IgD-negative memory B cell (primary cell): ENCODE measurements around the gene GALNTL6. TPM values are rescaled to one million over a fixed set of nuclear protein-coding genes. Genes with fewer than 3 reads are reported as not detected.
"Not testable (repeated sequence)": the region's sequence is repeated elsewhere in the genome, so short reads cannot be mapped to it uniquely, and the experiment has no call there.

Source experiments
- H3K27ac Mint-ChIP-seq, 3 donors: one replicate each; pipeline ENCODE4 v1.8.0; 2020 to 2022; ENCODE audit warnings: mild to moderate bottlenecking in 3 of 3, mixed read lengths in 3 of 3, moderate library complexity in 1 of 3
- H3K27me3 Mint-ChIP-seq: one replicate; pipeline ENCODE4 v1.8.0; 2021; ENCODE audit warnings: mixed read lengths
- H3K36me3 Mint-ChIP-seq: one replicate; pipeline ENCODE4 v1.8.0; 2020; ENCODE audit warnings: mild to moderate bottlenecking, mixed read lengths
- H3K4me1 Mint-ChIP-seq, 3 donors: one replicate each; pipeline ENCODE4 v1.8.0; 2020 to 2022; ENCODE audit warnings: mixed read lengths in 3 of 3, mild to moderate bottlenecking in 1 of 3
- H3K4me3 Mint-ChIP-seq, 4 donors: one replicate each; pipeline ENCODE4 v1.8.0; 2020 to 2022; ENCODE audit warnings: mild to moderate bottlenecking in 4 of 4, mixed read lengths in 4 of 4, moderate library complexity in 3 of 4
- H3K9me3 Mint-ChIP-seq, 3 donors: one replicate each; pipeline ENCODE4 v1.8.0; 2020 to 2021; ENCODE audit warnings: mixed read lengths in 3 of 3, mild to moderate bottlenecking in 1 of 3
- polyA plus RNA-seq: library from polyadenylated mRNA; unstranded; fragments of 300-500 nt; fragmentation: Illumina TruSeq; gene quantifications from one replicate; pipeline ENCODE4 v1.2.3, GENCODE V29; 2021

The GALNTL6 gene
- polyA plus RNA-seq, 1 donor from 2014 or later, result 1.3 TPM

DNA sequence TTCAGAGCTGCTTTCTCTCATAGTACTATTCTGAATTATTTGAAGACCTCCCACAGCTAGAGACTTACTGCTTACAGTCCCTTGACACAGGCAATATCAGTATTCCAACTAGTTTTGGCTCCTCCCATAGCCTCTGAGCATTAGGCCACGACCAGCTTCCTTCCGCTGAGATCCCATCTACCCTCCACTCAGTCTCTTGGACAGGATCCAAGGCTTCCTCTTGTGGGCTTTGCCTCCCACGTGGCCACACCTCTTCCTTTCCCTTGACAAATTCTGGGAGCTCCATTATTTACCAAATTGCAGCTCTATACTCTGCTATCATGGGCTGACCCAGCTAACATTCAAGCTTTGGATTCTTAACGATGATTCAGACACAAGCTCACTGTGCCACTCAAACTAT is 885.1 kb downstream of the GALNTL6 start:
- no peaks in the 10 kb centered on the region for H3K4me1 Mint-ChIP-seq
- no peaks in the 10 kb centered on the region for H3K36me3 Mint-ChIP-seq
- H3K4me3 Mint-ChIP-seq, result no peak overlapping the region
- no peaks in the 10 kb centered on the region for H3K27me3 Mint-ChIP-seq
- H3K27ac Mint-ChIP-seq, result no peak overlapping the region
- H3K9me3 Mint-ChIP-seq, result peaks cover 2 to 7% (median 4%) of the 10 kb centered on the region in 3 donors

DNA sequence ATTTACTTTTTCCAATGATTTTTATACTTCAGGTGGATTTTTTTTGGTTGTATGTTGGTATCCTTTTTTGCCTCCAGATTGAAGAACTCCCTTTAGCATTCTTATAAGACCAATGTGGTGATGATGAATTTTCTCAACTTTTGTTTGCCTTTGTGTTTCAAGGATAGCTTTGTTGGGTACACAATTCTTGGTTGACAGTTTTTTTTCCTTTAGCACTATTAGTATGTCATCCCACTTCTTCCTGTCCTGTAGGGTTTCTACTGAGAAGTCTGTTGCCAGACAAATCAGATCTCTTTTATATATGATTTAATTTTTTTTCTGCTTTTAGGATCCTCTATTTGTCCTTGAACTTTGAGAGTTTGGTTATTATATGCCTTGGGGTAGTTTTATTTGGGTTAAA is 892.4 kb downstream of the GALNTL6 start:
- no peaks in the 10 kb centered on the region for H3K4me1 Mint-ChIP-seq
- H3K9me3 Mint-ChIP-seq, result peaks cover 0 to 23% (median 8%) of the 10 kb centered on the region in 3 donors
- no peaks in the 10 kb centered on the region for H3K27me3 Mint-ChIP-seq
- no peak overlapping the region for H3K27ac Mint-ChIP-seq
- H3K36me3 Mint-ChIP-seq, result no peaks in the 10 kb centered on the region
- no peak overlapping the region for H3K4me3 Mint-ChIP-seq

DNA sequence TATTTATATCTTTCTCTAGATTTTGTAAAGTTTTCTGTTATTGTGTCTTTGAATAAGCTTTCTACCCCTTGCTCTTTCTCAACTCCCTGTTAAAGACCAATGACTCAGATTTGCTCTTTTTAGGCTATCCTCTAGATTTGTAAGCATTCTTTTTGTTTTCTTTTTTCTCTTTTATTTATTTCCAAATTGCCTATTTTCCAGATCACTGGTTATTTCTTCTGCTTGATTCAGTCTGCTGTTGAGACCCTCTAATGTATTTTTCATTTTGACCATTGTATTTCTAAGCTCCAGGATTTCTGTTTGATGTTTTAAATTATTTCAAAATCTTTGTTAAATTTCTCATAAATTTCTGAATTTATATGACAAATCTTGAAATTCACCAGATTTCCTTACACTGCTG is 892.8 kb downstream of the GALNTL6 start:
- H3K4me3 Mint-ChIP-seq, result no peak overlapping the region

DNA sequence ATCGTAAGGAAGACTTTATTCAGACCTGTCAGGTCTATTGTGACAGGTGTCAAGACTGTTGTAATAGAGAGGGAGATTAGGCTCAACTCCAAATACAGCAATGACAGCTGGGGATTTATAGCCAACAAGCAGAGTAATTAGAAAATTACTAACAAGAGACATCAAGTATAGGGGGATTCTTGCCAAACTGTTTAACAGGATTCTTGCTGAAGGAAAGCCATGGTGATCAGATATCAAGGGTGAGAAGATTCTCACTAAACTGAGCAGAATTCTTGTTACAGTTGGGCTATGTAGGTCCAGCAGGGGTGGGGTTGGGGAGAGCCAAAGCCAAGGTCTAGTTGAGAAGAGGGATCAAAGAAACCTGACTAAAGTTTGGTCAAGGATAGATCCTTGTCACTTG is 894.4 kb downstream of the GALNTL6 start:
- peaks cover 6 to 31% (median 8%) of the 10 kb centered on the region in 3 donors for H3K9me3 Mint-ChIP-seq
- H3K27ac Mint-ChIP-seq, result no peak overlapping the region
- no peaks in the 10 kb centered on the region for H3K36me3 Mint-ChIP-seq
- H3K4me1 Mint-ChIP-seq, result no peaks in the 10 kb centered on the region
- H3K4me3 Mint-ChIP-seq, result no peak overlapping the region
- no peaks in the 10 kb centered on the region for H3K27me3 Mint-ChIP-seq

More for the DNA sequence above, 892.8 kb downstream of the GALNTL6 start:
- Mint-ChIP-seq H3K9me3 (peaks cover under 1 to 23% (median 8%) of the 10 kb centered on the region in 3 donors), H3K27ac (no peak overlapping the region), H3K36me3 (no peaks in the 10 kb centered on the region), H3K27me3 (no peaks in the 10 kb centered on the region), H3K4me1 (no peaks in the 10 kb centered on the region)

DNA sequence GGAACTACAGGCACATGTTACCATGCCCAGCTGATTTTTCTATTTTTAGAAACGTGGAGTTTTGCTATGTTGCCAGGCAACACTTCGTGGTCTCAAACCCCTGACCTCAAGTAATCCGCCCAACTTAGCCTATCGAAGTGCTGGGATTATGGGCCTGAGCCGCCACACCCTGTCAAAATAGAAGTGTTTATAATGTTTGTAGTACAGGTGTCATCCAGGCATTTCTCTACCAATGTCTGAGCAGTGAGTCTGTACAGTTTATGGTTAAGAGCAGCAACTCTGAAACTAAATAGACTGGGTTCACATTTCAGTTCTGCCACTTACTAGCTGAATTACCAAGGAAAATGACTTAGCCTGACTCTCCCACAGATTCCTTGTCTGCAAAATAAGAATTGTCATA is 895.0 kb downstream of the GALNTL6 start:
- Mint-ChIP-seq H3K27ac (no peak overlapping the region), H3K36me3 (no peaks in the 10 kb centered on the region), H3K9me3 (peaks cover 6 to 31% (median 8%) of the 10 kb centered on the region in 3 donors), H3K4me3 (no peak overlapping the region), H3K27me3 (no peaks in the 10 kb centered on the region), H3K4me1 (no peaks in the 10 kb centered on the region)

DNA sequence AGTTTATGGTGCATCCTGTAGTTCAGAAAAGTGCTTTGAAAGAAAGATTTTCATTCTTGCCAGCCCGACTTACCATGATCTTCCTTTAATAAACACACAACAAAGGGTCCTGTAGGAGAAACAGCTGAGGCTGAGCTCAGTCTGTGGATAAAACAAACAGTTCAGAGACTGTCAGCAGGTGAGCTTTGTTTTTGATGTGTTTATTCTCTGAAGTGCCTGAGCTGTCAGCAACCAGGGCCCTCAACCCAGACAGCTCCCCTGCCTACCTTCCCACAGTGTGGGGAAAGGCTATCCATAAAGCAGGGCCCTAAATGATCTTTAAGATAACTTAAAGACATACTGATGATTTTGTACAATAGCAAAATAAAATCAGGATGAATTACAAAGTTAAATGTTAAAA is 896.2 kb downstream of the GALNTL6 start:
- Mint-ChIP-seq H3K27me3 (no peaks in the 10 kb centered on the region), H3K9me3 (peaks cover 6 to 24% (median 8%) of the 10 kb centered on the region in 3 donors), H3K4me3 (no peak overlapping the region), H3K27ac (no peak overlapping the region), H3K4me1 (no peaks in the 10 kb centered on the region), H3K36me3 (no peaks in the 10 kb centered on the region)

DNA sequence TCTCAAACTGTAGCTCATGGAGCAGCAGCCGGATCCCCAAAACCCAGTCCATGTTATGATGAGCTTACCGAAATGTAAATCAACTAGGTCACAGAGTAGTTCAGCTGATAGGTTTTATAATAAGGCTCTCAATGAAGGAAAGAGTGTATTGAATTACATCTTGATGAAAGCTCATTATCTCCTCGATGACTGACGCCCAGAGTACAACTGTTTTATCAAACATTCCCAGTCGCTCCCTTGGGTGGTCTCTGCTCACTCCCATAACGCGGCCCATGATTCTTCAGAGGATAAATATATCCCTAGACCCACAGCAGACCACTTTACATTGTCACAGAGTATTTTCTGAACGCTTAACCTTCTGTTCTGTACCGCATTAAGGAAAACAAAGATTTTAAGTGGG is 903.1 kb downstream of the GALNTL6 start:
- Mint-ChIP-seq H3K36me3 (no peaks in the 10 kb centered on the region), H3K27me3 (no peaks in the 10 kb centered on the region), H3K4me1 (no peaks in the 10 kb centered on the region), H3K9me3 (peaks cover 0 to 5% (median 3%) of the 10 kb centered on the region in 3 donors), H3K4me3 (no peak overlapping the region), H3K27ac (no peak overlapping the region)

DNA sequence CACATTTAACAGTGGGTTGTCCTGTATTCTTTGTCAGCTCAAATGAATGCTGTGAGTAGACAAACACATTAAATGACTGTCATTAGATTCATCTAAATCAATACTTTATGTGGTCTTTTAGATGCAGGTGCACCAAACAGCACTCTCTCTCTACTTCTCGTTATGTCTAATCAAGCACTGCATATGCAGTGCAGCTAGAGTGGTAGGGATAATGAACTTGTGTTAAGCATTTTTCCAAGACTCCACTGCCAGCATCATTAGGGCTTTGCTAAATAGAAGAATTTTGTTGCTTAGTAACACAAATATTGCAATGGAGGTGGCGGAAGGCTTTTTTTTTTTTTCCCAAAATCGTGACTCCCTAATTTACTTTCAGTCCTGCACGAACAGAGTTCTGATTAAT is 908.5 kb downstream of the GALNTL6 start:
- H3K36me3 Mint-ChIP-seq, result no peaks in the 10 kb centered on the region
- peaks cover 0 to 4% (median 0%) of the 10 kb centered on the region in 3 donors for H3K9me3 Mint-ChIP-seq
- H3K27me3 Mint-ChIP-seq, result no peaks in the 10 kb centered on the region
- H3K4me3 Mint-ChIP-seq, result no peak overlapping the region
- H3K4me1 Mint-ChIP-seq, result no peaks in the 10 kb centered on the region
- no peak overlapping the region for H3K27ac Mint-ChIP-seq

DNA sequence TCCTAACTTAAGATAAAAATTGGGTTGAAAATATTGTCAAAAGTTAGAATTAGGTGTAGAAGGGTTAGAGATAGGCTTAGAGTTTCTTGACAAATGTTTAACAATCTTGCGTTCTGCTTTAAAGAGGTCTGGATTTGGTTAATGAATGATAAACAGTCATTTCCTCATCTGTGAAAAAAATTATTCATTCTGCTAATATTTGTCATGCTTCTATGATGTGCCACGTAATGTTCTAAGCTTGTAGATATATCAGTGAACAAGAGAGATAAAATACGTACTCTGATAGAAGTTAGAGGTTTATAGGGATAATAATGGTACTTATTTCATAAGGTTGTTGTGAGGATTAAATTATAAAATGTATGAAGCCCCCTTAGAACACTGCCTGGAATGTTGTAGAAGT is 912.4 kb downstream of the GALNTL6 start:
- Mint-ChIP-seq H3K36me3 (no peaks in the 10 kb centered on the region), H3K27ac (no peak overlapping the region), H3K4me1 (no peaks in the 10 kb centered on the region), H3K4me3 (no peak overlapping the region), H3K9me3 (peaks cover 0 to 5% (median 1%) of the 10 kb centered on the region in 3 donors), H3K27me3 (no peaks in the 10 kb centered on the region)

DNA sequence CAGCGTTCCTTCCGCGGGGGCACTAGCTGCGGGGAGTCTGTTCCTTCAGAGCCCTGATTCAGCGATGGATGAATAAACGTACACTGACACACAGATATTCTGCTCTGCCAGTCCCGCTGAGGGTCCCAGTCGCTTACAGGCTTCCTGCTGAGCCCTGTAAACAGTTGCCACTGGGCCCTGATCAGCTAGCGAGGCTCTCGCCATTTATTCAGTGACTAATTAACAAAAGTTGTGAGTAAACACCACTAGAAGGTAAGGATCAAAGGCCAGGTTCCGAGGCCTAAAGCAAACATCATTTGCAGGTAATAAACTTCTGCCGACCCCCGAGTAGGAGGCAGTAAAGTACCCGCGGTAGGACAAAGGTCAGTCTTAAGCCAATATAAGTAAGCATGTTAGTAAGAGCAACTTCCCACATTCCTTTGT is 912.8 kb downstream of the GALNTL6 start:
- Mint-ChIP-seq H3K4me3 (no peak overlapping the region), H3K27me3 (no peaks in the 10 kb centered on the region), H3K27ac (no peak overlapping the region), H3K4me1 (no peaks in the 10 kb centered on the region), H3K9me3 (peaks cover 0 to 5% (median 1%) of the 10 kb centered on the region in 3 donors), H3K36me3 (no peaks in the 10 kb centered on the region)

DNA sequence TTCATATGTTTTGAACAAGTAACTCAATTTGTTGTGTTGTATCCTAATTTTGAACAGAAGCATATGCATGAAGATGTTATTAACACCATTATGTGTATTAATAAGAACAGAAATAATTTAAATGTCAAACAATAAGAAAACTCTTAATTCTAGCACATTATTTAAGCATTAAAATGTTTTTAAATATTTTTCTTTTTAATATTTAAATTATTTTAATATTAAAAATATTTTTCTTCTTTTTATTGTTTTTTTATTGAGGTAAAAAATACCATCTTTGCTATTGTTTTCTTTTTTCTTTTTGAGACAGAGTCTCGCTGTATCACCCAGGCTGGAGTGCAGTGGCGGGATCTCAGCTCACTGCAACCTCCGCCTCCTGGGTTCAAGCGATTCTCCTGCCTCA is 914.4 kb downstream of the GALNTL6 start:
- H3K9me3 Mint-ChIP-seq, result peaks cover under 1 to 7% (median 4%) of the 10 kb centered on the region in 3 donors
- no peaks in the 10 kb centered on the region for H3K27me3 Mint-ChIP-seq
- no peak overlapping the region for H3K27ac Mint-ChIP-seq
- no peak overlapping the region for H3K4me3 Mint-ChIP-seq
- no peaks in the 10 kb centered on the region for H3K4me1 Mint-ChIP-seq
- no peaks in the 10 kb centered on the region for H3K36me3 Mint-ChIP-seq

DNA sequence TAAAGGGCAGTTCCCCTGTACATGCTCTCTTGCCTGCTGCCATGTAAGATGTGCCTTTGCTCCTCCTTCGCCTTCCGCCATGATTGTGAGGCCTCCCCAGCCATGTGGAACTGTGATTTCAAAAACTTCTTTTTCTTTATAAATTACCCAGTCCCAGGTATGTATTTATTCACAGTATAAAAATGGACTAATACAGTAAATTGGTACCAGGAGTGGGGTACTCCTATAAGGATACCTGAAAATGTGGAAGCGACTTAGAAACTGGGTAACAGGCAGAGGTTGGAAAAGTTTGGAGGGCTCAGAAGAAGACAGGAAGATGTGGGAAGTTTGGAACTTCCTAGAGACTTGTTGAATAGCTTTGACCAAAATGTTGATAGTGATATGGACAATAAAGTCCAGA is 920.4 kb downstream of the GALNTL6 start:
- H3K4me3 Mint-ChIP-seq, H3K4me1 Mint-ChIP-seq, H3K27ac Mint-ChIP-seq, H3K27me3 Mint-ChIP-seq, H3K36me3 Mint-ChIP-seq: not testable (repeated sequence)
- peaks cover 16 to 38% (median 19%) of the 10 kb centered on the region in 3 donors for H3K9me3 Mint-ChIP-seq

DNA sequence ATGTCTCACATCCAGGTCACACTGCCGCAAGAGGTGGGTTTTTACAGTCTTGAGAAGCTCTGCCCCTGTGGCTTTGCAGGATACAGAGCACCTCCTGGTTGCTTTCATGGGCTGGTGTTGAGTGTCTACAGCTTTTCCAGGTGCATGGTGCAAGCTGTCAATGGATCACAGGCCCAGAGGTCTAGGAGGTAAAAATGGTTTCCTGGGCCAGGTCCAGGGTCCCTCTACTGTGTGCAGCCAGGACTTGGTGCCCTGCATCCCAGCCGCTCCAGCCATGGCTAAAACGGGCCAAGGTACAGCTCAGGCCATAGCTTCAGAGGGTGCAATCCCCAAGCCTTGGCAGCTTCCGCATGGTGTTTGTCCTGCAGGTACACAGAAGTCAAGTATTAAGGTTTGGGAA is 921.4 kb downstream of the GALNTL6 start:
- Mint-ChIP-seq H3K4me3 (no peak overlapping the region), H3K4me1 (no peaks in the 10 kb centered on the region), H3K27ac (no peak overlapping the region), H3K36me3 (no peaks in the 10 kb centered on the region), H3K9me3 (peaks cover 16 to 41% (median 21%) of the 10 kb centered on the region in 3 donors), H3K27me3 (no peaks in the 10 kb centered on the region)

DNA sequence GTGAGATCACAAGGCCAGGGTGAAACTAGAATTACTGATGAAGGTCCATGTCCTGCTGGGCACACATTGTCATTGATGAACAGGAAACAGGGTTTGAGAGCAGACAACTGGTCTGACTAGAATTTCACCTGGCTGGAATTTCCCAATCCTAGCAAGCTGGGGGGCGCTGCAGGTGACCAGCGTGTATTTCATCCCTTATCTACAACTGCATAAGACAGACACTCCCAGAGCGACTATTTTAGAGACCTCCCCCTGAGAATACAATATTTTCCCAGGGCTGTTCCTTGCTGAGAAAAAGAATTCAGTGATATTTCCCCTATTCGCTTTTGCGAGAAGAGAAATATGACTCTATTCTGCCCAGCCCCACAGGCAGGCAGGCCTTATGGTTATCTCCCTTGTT is 922.8 kb downstream of the GALNTL6 start:
- H3K4me3 Mint-ChIP-seq, result no peak overlapping the region
- H3K27me3 Mint-ChIP-seq, result no peaks in the 10 kb centered on the region
- peaks cover 16 to 41% (median 19%) of the 10 kb centered on the region in 3 donors for H3K9me3 Mint-ChIP-seq
- no peaks in the 10 kb centered on the region for H3K36me3 Mint-ChIP-seq
- H3K27ac Mint-ChIP-seq, result no peak overlapping the region
- H3K4me1 Mint-ChIP-seq, result no peaks in the 10 kb centered on the region

DNA sequence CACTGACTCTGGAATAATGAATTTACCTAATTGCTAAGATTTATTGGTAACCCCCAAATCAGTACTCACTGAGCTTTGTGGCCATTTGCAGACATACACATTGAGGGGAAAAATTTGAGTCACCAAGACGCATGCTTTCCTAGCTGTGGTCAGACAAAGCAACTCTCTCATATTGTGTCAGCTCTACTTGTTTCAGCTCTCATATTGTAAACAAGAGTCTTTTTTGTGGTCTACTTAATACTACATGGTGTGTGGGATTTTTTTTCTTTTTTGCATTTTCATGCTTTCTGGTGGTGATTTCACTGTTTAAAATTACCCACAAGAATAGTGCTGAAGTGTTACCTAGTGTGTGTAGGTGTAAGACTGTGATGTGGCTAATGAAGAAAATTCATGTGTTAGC is 927.2 kb downstream of the GALNTL6 start:
- Mint-ChIP-seq H3K36me3 (no peaks in the 10 kb centered on the region), H3K4me1 (no peaks in the 10 kb centered on the region), H3K9me3 (peaks cover 7 to 21% (median 7%) of the 10 kb centered on the region in 3 donors), H3K27ac (no peak overlapping the region), H3K4me3 (no peak overlapping the region), H3K27me3 (no peaks in the 10 kb centered on the region)

DNA sequence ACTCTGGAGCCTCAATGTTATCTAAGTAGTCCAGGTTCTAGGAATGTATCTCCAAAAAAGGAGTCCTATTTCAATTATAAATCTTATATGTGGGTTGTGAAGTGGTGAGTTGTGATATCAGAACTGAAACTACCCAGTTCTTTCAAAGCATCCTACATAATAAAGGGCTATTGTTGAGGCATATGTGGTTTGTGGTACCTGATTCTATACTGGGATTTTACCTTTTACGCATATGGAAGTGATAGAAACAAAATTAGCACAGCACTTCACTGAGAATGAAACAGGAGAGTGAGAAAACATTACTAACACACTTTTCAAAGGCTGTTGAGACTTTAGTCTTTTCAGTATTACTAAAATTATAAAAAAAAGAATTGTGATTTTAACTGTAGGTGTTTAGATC is 937.7 kb downstream of the GALNTL6 start:
- H3K27ac Mint-ChIP-seq, result no peak overlapping the region
- no peaks in the 10 kb centered on the region for H3K4me1 Mint-ChIP-seq
- no peak overlapping the region for H3K4me3 Mint-ChIP-seq
- peaks cover 0 to 3% (median 2%) of the 10 kb centered on the region in 3 donors for H3K9me3 Mint-ChIP-seq
- H3K27me3 Mint-ChIP-seq, result no peaks in the 10 kb centered on the region
- H3K36me3 Mint-ChIP-seq, result no peaks in the 10 kb centered on the region

DNA sequence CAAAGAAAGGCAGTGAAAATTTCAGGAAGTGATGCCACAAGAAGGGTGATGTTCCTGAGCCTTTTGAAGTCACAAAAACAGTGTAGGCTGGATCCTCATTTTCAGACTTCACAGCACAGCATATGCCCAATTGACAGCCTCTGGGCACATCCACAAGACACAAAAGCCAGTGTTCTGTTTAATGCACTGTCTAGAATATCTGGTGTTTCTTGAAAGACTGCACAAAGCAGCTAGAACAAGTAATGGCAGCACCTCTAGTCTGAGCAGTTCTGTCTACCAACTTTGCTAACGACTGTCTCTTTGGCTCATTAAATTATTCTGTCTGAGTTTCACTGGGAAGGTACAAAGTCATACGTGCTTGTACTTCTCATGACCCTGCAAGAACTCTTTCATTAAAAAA is 938.3 kb downstream of the GALNTL6 start:
- Mint-ChIP-seq H3K27ac (no peak overlapping the region), H3K9me3 (peaks cover 0 to 3% (median 2%) of the 10 kb centered on the region in 3 donors), H3K36me3 (no peaks in the 10 kb centered on the region), H3K27me3 (no peaks in the 10 kb centered on the region), H3K4me1 (no peaks in the 10 kb centered on the region), H3K4me3 (no peak overlapping the region)
